ENCODE results near the gene CEP131.

Gene CEP131

DNA sequence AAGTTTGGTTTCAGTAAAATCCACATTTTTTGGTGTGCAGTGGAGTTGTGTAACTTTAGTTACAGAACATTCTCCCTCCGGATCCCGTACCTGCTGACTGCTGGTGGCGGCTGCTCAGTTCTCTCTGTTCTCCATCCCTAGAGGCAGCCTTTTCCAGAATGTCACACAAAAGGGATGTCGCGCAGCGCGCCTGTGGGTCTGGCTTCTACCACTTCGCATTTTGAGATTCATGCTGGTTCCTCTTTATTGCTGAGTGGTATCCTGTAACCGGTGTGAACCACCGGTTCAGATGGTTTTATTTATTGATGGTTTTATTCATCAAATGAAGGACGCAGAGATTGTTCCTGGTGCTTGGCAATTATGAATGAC lies 981 bp upstream of the CEP131 start:
- DNase-seq (ENCODE audit: low read depth, low spot score), result no peak

DNA sequence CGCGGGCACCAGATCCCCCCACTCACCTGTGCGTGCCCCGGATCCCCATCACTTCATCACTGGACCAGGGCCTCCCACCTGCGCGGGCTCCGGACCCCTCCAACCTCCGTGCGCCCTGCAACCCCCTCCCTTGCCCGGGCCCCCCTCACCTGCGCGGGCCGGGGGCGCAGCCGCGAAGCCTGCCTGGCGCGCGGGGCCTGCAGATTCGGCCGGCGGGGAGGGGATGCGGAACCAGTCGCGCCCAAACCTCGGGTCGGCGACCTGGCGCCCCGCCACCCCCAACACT lies 202 bp downstream of the CEP131 start:
- no peak for DNase-seq (ENCODE audit: low read depth, low spot score)

GRCh38 chr17:81221842-81222619 lies 734 bp downstream of the CEP131 start:
- no peak for DNase-seq (ENCODE audit: low read depth, low spot score)

GRCh38 chr17:81221371-81221841 lies 1.4 kb downstream of the CEP131 start:
- no peak for DNase-seq (ENCODE audit: low read depth, low spot score)

DNA sequence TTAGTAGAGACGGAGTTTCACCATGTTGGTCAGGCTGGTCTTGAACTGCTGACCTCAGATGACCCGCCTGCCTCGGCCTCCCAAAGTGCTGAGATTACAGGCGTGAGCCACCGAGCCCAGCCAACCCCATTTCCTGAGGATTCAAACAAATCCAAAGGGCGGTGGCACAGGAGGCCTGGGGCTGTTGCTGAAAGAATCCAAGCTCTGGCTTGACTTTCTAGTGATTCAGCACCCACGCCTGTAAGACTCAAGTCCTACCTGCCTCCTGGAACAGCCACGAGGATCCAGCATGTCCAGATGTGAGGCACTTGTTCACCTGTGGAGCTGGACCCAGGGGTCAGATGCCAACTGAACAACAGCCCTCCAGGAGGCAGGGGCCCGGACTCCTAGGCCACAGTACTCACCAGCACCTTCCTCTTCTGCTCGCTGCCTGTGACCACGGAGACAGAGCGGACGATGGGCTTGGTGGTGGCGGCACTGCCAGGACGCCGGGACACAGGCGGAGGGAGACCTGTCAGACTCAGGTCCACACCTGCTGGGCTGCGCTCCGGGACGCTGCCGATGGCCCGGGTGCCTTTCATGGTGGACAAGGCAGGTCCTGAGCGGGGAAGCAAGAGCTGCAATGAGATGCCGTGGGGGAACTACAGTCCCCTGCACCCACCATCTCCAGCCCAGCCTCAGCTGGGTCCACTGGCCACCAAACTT lies 3.1 kb downstream of the CEP131 start:
- DNase-seq (ENCODE audit: low read depth, low spot score), result no peak

DNA sequence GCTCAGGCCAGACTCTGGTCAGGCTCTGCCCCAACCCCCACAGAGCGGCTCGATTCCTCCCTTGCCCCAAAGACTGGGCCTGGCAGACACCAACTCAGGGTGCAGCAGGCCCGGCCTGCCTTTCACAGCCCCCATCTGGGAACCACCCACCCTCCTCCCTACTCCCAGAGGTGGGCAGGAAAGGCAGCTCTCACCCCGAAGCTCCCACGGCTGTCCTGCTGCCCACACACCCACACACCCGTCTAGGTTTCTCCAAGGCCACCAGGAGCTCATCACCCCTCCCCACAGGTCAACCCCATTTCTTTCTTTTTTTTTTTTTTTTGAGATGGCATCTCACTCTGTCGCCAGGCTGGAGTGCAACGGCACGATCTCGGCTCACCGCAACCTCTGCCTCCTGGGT lies 3.8 kb downstream of the CEP131 start:
- DNase-seq (ENCODE audit: low read depth, low spot score), result no peak

DNA sequence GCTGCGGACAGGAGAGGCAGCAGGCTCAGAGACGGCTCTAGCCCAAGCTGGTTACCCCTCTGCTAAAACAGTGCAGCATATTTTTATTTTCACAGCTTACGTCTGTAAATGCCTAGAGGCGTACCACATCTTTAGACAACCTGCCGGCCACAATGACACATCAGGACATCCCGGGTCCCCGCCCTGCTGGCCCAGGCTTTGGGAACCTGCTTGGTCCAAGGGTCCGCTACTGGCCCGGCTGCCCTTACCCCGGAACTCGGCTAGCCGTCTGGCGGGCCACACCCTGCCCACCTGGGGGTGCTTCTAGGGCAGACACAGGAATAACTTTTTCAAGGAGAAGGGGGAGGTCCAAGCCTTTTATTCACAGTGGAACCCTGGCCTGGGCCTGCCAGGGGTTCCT lies 4.3 kb downstream of the CEP131 start:
- no peak for DNase-seq (ENCODE audit: low read depth, low spot score)

DNA sequence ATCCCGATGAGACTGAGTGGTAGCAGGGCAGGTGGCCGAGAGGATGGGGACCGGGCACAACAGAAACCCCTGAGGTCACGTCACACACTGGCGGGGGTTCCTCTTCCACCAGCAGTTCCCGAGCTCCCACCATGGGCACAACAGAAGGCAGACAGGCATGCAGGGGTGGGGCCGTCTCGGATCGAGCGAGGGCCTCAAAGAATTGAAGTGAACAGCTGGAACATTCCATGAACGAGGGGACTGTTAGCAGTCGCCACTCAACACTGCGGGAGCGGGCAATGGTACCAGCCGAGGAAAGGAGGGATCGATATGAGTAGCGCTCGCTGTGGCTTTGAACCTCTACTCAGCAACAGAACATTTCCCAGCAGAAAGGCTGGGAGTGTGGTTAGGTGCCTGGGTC lies 5.3 kb downstream of the CEP131 start:
- no peak for DNase-seq (ENCODE audit: low read depth, low spot score)

- no peak for DNase-seq (ENCODE audit: low read depth, low spot score)
These were observed 8.8 kb downstream of the CEP131 start for GRCh38 chr17:81213978-81214377.

GRCh38 chr17:81212365-81212764 lies 10.4 kb downstream of the CEP131 start:
- DNase-seq (ENCODE audit: low read depth, low spot score), result no peak

- no peak for DNase-seq (ENCODE audit: low read depth, low spot score)
These were observed 11.9 kb downstream of the CEP131 start for GRCh38 chr17:81210868-81211267.

GRCh38 chr17:81210466-81210865 lies 12.3 kb downstream of the CEP131 start:
- DNase-seq (ENCODE audit: low read depth, low spot score), result no peak

DNA sequence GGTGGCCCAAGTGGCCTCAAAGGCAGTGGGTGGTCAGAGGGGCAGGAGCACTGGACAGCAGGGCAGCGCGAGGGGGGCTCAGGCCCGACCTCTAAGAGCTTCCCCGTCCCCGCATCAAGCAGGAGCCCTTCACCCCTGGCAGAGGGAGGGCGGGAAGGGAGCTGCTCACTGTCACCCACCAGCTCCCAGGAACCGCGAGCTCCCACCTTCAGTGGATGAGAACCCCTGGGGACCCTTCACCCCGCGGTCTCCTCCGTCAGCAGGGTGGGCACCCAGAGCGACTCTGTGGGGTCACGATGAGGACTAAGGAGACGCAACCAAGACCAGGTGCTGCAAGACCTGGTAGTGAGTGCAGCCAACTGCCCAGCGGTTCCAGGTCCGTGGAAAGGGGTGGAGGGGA lies 13.6 kb downstream of the CEP131 start:
- DNase-seq (ENCODE audit: low read depth, low spot score), result no peak

GRCh38 chr17:81208651-81209050 lies 14.1 kb downstream of the CEP131 start:
- DNase-seq (ENCODE audit: low read depth, low spot score), result no peak

- DNase-seq (ENCODE audit: low read depth, low spot score), result no peak
These were observed 14.9 kb downstream of the CEP131 start for GRCh38 chr17:81207610-81208581.

DNA sequence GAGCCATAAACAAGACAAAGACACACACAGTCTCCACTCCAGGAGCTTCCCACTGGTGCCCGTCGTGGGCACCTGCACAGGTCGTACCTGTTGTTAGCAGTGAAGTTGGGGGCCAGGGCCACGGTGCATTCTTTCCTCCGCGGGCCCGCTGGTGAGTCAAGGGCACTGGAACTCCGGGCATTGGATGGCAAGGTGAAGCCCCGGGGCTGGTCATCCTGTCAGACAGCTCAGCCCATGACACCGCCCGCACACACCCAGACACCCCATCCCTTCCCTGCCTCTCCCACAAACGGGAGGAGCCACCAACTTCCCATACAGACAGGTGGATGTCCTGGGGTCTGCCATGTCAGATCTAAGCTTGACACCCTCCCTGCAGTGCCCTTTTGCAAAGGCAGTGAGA lies 16.1 kb downstream of the CEP131 start:
- DNase-seq (ENCODE audit: low read depth, low spot score), result no peak

- no peak for DNase-seq (ENCODE audit: low read depth, low spot score)
These were observed 16.6 kb downstream of the CEP131 start for GRCh38 chr17:81206166-81206565.

GRCh38 chr17:81204578-81204977 lies 18.2 kb downstream of the CEP131 start:
- DNase-seq (ENCODE audit: low read depth, low spot score), result no peak

- no peak for DNase-seq (ENCODE audit: low read depth, low spot score)
These were observed 19.6 kb downstream of the CEP131 start for GRCh38 chr17:81203136-81203535.

DNA sequence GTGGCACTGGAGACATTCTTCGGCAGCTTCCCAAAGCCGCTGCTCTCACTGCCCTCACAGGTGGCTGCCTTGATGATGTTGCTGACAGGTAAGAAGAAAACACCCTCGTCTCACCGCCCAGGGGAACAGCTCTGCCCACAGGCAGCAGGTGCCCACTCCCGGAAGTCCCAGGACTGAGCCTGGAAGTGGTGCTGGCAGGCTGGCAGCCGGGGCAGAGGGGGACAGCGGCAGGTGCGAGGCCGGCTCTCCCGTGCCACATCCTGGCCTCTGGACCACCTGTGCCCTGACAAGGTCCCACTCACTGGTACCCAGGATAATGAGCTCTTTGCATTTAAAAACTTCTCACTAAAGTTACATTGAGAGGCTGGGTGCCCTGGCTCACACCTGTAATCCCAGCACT lies 20.4 kb downstream of the CEP131 start:
- no peak for DNase-seq (ENCODE audit: low read depth, low spot score)

GRCh38 chr17:81200695-81201580 lies 21.8 kb downstream of the CEP131 start:
- peak; percentile 39 for DNase-seq (ENCODE audit: low read depth, low spot score)

Measured in smooth muscle cell of the brain vasculature (primary cell).